Measurements from ENCODE around the gene CELSR1. TPM values are rescaled to one million over a fixed set of nuclear protein-coding genes. Genes with fewer than 3 reads are reported as not detected.

Gene CELSR1
- total RNA-seq, 1 donor from 2014 or later = 27.6 TPM

DNA sequence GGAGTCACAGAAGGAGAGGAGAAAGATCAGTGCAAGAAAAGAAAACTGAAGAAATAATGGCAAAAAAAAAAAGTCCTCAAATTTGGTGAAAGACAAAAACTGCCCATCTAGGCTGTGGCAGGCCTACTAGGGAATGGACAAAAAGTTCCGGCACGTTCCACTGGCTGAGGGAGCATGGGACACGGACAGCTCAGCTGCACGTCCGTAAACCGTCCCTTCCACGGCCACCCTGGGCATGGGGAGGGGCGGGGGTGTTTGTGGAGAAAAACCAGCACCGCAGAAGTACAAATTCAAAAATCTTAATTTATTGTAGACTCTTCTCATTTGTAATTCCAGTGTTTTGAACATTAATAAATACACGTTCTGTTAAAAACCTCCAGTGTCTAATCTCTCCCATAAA lies 176.5 kb downstream of the CELSR1 start:
- Histone ChIP-seq H3K36me3 (ENCODE audit: insufficient read depth, low read length) (peaks cover 2% of the 10 kb centered on the region), H3K4me1 (ENCODE audit: insufficient read depth, low read length) (no peaks in the 10 kb centered on the region), H3K27ac (ENCODE audit: low read depth, low read length) (no peak overlapping the region), H4K20me1 (ENCODE audit: insufficient read depth, low read length) (peaks cover 20% of the 10 kb centered on the region), H3K9ac (ENCODE audit: low read length) (no peak overlapping the region), H3K9me3 (ENCODE audit: insufficient read depth, low read depth, low read length) (no peaks in the 10 kb centered on the region), H3K4me3 (ENCODE audit: insufficient read depth, low read depth, low read length) (no peak overlapping the region), H3K4me2 (ENCODE audit: low read length) (no peak overlapping the region), H3K79me2 (ENCODE audit: insufficient read depth, low read length) (no peaks in the 10 kb centered on the region), H2AFZ (ENCODE audit: low read depth, low read length) (no peak overlapping the region), H3K27me3 (ENCODE audit: insufficient read depth, low read length) (no peaks in the 10 kb centered on the region)
- Mint-ChIP-seq H3K27ac (ENCODE audit: unreplicated experiment) (no peak overlapping the region), H3K27me3 (ENCODE audit: low read depth, unreplicated experiment) (no peaks in the 10 kb centered on the region), H3K4me1 (ENCODE audit: low read depth, unreplicated experiment) (peaks cover 7% of the 10 kb centered on the region), H3K9me3 (ENCODE audit: unreplicated experiment) (no peaks in the 10 kb centered on the region), H3K36me3 (ENCODE audit: low read depth, unreplicated experiment) (peaks cover 21% of the 10 kb centered on the region), H3K4me3 (ENCODE audit: unreplicated experiment) (no peak overlapping the region)
- no peak for FAIRE-seq
- no peak for DNase-seq (ENCODE audit: low read depth)
- TF ChIP-seq, protein P1, sequence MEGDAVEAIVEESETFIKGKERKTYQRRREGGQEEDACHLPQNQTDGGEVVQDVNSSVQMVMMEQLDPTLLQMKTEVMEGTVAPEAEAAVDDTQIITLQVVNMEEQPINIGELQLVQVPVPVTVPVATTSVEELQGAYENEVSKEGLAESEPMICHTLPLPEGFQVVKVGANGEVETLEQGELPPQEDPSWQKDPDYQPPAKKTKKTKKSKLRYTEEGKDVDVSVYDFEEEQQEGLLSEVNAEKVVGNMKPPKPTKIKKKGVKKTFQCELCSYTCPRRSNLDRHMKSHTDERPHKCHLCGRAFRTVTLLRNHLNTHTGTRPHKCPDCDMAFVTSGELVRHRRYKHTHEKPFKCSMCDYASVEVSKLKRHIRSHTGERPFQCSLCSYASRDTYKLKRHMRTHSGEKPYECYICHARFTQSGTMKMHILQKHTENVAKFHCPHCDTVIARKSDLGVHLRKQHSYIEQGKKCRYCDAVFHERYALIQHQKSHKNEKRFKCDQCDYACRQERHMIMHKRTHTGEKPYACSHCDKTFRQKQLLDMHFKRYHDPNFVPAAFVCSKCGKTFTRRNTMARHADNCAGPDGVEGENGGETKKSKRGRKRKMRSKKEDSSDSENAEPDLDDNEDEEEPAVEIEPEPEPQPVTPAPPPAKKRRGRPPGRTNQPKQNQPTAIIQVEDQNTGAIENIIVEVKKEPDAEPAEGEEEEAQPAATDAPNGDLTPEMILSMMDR (IDR thresholded peaks at IDR 0.05; ENCODE audit: insufficient read depth, low read depth, low read length) = no peak
- TF ChIP-seq EZH2 (IDR thresholded peaks at IDR 0.05; ENCODE audit: insufficient read depth, low read length) = no peak

DNA sequence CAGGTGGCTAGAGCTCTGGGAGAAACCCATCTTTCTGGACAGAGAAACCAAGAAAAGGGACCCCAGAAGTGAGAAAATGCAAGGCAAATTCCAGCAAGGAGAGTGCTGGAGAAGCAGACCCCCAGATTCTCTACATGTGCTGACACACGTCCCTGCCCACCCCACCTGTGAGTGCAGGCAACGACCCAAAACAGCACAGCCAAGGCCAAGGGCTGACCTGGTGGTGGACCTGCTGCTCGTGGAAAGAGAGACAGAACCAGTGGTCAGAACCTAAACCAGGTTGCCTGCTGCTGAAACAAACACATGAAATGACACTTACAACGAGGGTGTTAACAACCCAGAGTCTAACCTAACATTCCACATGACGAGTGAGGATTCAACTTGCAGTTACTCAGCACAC lies 177.3 kb downstream of the CELSR1 start:
- Mint-ChIP-seq H3K27me3 (ENCODE audit: low read depth, unreplicated experiment) (no peaks in the 10 kb centered on the region), H3K27ac (ENCODE audit: unreplicated experiment) (no peak overlapping the region), H3K4me1 (ENCODE audit: low read depth, unreplicated experiment) (peaks cover 9% of the 10 kb centered on the region), H3K9me3 (ENCODE audit: unreplicated experiment) (no peaks in the 10 kb centered on the region), H3K4me3 (ENCODE audit: unreplicated experiment) (no peak overlapping the region), H3K36me3 (ENCODE audit: low read depth, unreplicated experiment) (peaks cover 25% of the 10 kb centered on the region)
- Histone ChIP-seq H3K4me2 (ENCODE audit: low read length) (no peak overlapping the region), H3K9ac (ENCODE audit: low read length) (no peak overlapping the region), H3K27me3 (ENCODE audit: insufficient read depth, low read length) (no peaks in the 10 kb centered on the region), H3K79me2 (ENCODE audit: insufficient read depth, low read length) (no peaks in the 10 kb centered on the region), H3K36me3 (ENCODE audit: insufficient read depth, low read length) (peaks cover 5% of the 10 kb centered on the region), H3K27ac (ENCODE audit: low read depth, low read length) (no peak overlapping the region), H2AFZ (ENCODE audit: low read depth, low read length) (no peak overlapping the region), H3K4me3 (ENCODE audit: insufficient read depth, low read depth, low read length) (no peak overlapping the region), H3K9me3 (ENCODE audit: insufficient read depth, low read depth, low read length) (no peaks in the 10 kb centered on the region), H3K4me1 (ENCODE audit: insufficient read depth, low read length) (no peaks in the 10 kb centered on the region), H4K20me1 (ENCODE audit: insufficient read depth, low read length) (peaks cover 28% of the 10 kb centered on the region)
- TF ChIP-seq, protein P1 (IDR thresholded peaks at IDR 0.05; ENCODE audit: insufficient read depth, low read depth, low read length) = no peak
- DNase-seq (ENCODE audit: low read depth) = no peak
- FAIRE-seq = no peak

DNA sequence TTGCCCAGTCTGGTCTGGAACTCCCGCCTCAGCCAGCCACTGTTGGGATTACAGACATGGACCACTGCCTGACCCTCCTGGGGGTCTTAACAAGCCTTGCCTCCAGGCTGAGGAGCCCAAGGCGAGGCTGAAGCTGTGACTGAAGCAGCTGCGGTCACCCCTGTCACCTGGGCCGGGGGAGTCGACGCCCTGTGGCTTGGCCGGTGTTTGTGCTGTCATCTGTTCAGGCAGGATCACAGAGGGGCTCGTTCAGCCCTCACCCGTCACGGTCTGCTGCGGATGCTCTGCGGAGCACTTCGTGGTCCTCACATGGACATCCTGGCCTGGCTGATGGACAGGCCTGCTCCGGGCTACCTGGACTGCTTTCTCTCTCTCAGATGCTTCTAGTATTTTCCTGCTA lies 178.1 kb downstream of the CELSR1 start:
- Histone ChIP-seq H2AFZ (ENCODE audit: low read depth, low read length) (no peak overlapping the region), H4K20me1 (ENCODE audit: insufficient read depth, low read length) (peaks cover 35% of the 10 kb centered on the region), H3K4me3 (ENCODE audit: insufficient read depth, low read depth, low read length) (no peak overlapping the region), H3K36me3 (ENCODE audit: insufficient read depth, low read length) (peaks cover 5% of the 10 kb centered on the region), H3K4me1 (ENCODE audit: insufficient read depth, low read length) (no peaks in the 10 kb centered on the region), H3K9me3 (ENCODE audit: insufficient read depth, low read depth, low read length) (no peaks in the 10 kb centered on the region), H3K9ac (ENCODE audit: low read length) (no peak overlapping the region), H3K27ac (ENCODE audit: low read depth, low read length) (no peak overlapping the region), H3K4me2 (ENCODE audit: low read length) (no peak overlapping the region), H3K79me2 (ENCODE audit: insufficient read depth, low read length) (peaks cover under 1% of the 10 kb centered on the region), H3K27me3 (ENCODE audit: insufficient read depth, low read length) (no peaks in the 10 kb centered on the region)
- FAIRE-seq (no peak), DNase-seq (ENCODE audit: low read depth) (no peak)
- H3K4me3 Mint-ChIP-seq (ENCODE audit: unreplicated experiment) = no peak overlapping the region
- no peaks in the 10 kb centered on the region for H3K27me3 Mint-ChIP-seq (ENCODE audit: low read depth, unreplicated experiment)
- H3K4me1 Mint-ChIP-seq (ENCODE audit: low read depth, unreplicated experiment) = peaks cover 9% of the 10 kb centered on the region
- TF ChIP-seq, protein P1 (IDR thresholded peaks at IDR 0.05; ENCODE audit: insufficient read depth, low read depth, low read length) = no peak
- no peak for TF ChIP-seq EZH2 (IDR thresholded peaks at IDR 0.05; ENCODE audit: insufficient read depth, low read length)
- no peak overlapping the region for H3K27ac Mint-ChIP-seq (ENCODE audit: unreplicated experiment)
- no peaks in the 10 kb centered on the region for H3K9me3 Mint-ChIP-seq (ENCODE audit: unreplicated experiment)
- peaks cover 25% of the 10 kb centered on the region for H3K36me3 Mint-ChIP-seq (ENCODE audit: low read depth, unreplicated experiment)
